ENCODE measurements around the gene VTI1A.
"Not testable (repeated sequence)": the region's sequence is repeated elsewhere in the genome, so short reads cannot be mapped to it uniquely, and the experiment has no call there.

VTI1A gene

DNA sequence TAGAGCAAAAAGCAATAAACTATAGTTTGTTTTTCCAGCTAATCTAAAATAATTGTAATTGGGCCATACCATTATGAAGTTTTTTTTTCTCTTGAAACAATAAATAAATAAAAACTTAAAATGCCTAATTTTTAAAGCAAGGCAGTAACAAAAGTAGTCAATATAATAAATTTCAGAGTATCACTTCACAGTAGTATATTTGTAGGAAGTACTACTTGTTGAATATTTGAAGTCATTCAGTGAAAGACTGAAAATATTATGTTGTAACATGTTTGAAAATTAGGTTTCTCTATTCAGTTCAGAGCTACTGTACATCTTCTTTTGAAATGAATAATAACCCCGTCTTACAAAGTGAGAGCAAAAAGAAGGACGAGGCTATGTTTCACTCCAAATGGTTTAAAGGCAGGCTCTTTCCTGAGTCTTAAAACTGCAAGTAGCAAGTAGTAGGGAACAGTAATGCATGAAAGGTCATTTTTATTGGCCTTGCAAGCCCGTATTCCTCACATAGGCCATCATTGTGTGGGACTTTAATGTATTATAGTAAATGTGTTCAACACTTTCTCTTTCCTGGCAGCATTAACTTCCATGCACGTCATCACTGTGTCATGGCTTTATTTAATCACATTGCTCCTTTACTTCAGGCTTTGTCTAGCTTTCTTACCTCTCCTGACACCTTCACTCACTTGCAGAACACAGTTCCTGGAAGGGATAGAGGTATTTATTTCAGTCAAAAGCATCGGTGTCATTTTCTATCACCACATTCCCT is 141.4 kb downstream of the VTI1A start:
- no peak for DNase-seq (ENCODE audit: low read depth)

DNA sequence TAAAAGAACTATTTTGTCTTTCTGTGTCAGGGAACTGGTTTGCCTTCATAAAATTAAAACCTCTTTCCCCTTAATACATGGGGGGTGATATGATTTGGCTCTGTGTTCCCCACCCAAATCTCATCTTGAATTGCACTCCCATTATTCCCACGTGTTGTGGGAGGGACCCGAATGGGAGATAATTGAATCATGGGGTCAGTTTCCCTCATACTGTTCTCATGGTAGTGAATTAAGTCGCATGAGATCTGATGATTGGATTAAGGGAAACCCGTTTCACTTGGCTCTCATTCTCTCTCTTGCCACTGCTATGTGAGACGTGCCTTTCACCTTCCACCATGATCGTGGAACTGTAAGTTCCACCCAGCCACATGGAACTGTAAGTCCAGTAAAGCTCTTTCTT is 142.1 kb downstream of the VTI1A start:
- DNase-seq (ENCODE audit: low read depth): no peak

DNA sequence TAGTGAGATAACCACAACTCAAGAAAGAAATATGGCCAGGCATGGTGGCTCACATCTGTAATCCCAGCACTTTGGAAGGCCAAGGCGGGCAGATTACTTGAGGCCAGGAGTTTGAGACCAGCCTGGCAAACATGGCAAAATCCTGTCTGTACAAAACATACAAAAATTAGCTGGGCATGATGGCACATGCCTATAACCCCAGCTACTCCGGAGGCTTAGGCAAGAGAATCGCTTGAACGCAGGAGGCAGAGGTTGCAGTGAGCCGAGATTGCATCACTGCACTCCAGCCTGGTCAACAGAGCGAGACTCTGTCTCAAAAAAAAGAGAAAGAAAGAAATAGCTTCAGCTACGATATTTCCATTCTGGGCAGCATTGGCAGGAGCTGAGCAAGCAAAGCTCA is 143.8 kb downstream of the VTI1A start:
- not testable (repeated sequence) for DNase-seq (ENCODE audit: low read depth)

DNA sequence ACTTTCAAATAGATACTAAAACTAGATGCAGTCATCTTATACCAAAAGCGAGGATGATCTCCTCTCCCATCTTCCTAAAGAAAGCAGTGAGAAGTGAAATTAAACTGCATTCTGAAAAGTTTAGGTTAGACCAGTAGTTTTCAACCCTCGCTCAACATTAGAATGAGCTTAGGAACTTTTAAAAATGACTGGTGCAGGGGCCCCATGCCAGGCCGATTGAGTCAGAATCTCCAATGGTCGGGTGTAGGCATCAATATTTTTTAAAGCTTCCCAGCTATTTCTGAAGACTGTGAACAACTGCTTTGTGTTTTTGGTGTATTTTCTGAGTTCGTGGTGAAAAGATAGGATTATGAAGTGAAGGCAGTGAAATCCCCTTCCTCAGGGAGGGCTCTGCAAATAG is 146.0 kb downstream of the VTI1A start:
- no peak for DNase-seq (ENCODE audit: low read depth)

DNA sequence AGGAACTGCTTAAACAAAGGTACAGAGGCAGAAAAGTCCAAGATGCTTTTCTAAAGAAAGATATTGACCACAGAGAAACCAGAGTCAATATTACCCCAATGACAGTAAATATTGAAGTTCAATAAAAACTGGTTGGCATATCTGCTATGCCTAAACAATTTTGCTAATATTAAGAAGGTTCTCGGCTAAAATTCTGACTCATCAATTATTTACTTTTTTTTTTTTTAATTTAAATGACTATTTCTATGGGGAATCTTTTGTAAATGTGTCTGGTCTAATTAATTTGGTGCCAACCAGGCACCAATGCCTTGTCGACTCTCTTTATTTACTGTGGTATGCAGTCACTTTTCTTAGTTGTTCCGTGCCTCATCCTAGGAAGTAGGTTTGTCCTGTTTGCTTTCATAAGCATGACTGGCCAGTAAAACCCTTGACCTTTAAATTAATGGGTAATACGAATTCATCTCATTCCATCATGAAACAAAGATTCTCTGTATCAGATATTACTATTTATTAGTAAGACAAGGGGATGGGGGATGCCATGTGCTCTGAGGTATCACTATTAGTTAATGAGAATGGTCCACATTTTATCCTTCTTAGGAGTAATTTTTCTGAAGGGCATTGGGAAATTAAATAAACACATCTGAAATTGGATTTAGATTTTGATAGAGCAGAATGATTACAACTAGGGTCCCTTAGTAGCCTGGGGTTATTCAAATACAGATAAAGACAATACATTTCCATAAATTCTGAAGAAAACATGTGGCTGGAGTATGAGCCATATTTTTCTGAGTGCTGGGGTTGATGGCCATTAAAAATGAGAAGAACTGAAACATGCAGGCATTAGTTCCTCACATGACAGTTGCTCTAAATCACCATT is 154.4 kb downstream of the VTI1A start:
- no peak for DNase-seq (ENCODE audit: low read depth)

DNA sequence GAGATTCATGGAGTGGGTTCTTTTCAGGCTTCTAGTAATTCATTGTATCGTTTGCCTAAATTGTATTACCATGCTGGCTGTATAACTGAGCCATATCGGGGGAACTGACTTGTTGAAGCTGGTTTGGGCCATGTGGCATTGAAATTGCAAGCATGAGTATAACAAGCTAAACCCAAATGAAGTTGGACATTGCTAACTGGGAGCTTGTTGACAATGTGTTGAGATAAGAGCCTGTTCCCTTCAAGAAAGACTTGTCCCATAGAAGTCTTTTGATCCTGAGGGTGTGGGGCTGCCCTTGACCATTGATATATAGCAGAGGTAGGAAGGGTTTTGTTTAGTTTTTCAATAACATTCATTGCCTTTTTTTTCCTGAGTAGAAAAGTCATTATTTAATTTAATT is 156.0 kb downstream of the VTI1A start:
- no peak for DNase-seq (ENCODE audit: low read depth)

DNA sequence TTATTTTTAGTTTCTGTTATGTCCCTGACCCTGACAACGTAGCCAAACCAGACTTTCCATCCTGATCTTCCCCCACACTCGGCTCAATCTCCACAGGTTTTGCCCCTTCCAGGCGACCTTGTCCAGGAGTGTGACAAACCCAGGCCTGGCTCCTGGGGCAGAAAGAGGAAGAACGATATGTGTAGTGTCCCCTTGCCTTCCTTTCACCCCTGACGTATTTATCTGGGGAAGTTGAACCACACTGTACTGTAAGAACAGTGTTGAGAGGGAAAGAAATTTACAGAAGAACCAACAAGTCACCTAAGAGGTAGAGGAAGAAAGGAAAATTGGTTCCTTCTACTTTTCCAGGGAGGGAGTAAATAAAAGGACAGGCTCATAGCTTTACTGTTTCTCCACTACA is 158.0 kb downstream of the VTI1A start:
- no peak for DNase-seq (ENCODE audit: low read depth)

DNA sequence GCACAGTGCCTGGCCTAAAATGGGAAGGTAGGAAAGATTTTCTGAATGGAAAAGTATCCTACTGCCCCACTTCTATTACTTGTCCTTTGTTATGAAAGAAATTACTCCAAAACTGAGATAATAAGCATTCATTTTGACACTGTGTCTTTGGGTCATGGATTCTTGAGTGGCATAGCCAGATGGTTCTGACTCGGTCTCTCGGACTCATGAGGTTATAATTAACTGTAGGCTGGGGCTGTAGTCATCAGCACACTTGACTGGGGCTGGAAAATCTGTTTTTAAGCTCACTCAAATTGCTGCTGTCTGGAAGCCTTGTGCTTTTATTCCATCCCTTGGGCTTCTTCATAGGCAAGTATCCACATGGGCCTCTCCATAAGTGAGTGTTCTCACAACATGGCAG is 160.5 kb downstream of the VTI1A start:
- no peak for DNase-seq (ENCODE audit: low read depth)

DNA sequence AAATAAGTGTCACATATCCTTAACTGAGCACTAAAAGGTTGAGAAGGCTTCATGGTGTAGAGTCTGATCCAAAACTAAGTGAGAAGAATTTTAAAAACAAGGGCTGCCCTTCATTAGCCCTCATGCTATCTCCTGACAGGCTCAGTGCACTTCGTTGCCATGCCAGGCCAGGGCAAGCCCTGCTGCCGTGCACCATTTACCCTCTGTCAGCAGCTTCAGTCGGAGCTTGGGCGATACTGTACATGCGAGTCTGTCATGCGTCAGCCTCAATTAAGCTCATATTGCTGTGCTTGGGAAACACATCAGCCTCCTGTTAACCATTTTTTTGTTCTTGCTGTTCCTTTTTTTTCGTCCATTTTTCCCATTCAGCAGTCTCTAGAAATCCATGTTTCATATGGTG is 166.6 kb downstream of the VTI1A start:
- no peak for DNase-seq (ENCODE audit: low read depth)

DNA sequence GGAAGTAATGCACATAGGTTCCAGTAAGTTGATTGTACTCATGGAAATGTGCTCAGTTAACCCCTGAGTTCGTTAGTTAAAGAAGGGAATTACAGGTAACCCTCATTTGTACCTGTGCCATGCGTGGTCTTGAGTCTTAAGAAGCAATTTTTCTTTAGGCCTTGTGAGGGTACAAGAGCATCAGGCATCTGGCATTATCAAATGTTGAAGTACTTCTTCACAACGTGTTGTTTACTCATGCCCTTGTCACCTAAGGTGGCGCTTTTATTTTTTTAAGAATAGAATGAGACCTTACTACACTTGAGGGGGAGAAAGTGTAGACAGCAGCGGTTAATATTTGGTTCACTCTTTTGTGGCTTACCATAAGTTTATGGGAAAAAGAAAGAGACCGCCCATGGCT is 167.1 kb downstream of the VTI1A start:
- no peak for DNase-seq (ENCODE audit: low read depth)

DNA sequence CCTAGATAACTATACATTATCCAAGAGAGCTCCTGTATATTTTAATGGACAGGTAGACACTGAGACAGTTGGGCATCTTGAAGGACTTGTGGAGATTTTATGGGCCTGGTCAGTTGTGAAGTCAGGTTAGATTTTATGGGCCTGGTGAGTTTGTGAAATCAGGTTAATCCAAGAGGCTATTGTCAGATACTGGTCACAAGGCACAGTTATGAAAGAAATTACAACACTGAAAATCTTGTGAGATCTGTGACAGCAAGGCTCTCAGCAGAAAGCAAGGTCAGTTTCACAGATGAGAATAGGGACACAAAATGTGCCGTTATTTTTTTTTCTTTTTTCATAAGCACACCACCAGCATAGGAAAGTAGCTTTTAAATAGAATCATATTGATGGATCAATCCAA is 167.6 kb downstream of the VTI1A start:
- no peak for DNase-seq (ENCODE audit: low read depth)

DNA sequence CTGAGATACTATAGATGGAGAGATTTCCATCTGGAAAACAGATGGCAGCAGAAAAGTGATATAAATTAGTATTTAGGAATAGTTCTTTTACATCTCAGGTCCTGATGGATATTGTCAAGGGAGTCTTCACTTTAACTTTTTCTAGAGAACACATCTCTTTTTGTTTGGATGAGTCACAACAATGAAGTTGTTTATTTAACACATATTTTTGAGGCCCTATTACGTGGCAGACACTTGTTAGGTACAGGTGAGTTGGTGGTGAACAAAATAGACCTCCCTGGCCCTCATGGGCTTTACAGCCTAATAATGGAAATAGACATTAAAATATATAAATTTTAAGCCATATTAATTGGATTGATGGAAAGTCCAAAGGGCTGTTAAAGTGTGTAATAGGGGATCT is 168.3 kb downstream of the VTI1A start:
- DNase-seq (ENCODE audit: low read depth): no peak

DNA sequence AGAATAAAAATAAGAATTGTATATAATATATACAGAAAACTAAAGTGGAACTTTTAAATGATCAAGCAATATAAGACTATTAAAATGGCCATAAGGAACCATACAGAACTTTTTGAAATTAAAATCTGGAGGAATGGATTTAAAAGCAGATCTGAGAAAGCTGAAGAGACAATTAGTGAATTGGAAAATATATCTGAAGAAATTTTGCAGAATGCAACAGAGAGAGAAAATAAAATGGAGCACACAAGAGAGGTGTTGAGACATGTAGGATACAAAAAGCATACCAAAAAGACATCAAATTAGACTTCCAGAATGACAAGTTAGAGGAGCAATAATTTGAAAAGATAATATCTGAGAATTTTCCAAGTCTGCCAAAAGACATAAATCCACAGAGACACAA is 169.6 kb downstream of the VTI1A start:
- DNase-seq (ENCODE audit: low read depth): no peak

DNA sequence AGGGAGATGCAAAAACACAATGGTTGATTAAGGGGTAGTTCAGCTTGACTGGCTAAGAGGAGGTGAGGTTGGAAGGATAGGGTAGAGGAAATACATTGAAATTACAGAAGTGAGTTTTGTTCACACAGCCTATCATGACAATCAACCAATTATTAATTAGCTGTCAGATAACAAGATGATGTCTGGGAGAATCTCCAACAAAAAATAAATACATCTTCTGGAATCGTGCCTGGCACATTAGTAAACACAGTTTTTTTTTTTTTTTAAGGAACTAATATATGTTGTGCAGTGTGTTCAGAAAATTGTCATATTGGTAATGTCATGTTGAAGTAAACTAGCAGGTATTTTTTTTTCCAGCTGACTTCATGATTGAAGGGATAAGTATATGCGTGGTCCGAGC is 171.8 kb downstream of the VTI1A start:
- no peak for DNase-seq (ENCODE audit: low read depth)

DNA sequence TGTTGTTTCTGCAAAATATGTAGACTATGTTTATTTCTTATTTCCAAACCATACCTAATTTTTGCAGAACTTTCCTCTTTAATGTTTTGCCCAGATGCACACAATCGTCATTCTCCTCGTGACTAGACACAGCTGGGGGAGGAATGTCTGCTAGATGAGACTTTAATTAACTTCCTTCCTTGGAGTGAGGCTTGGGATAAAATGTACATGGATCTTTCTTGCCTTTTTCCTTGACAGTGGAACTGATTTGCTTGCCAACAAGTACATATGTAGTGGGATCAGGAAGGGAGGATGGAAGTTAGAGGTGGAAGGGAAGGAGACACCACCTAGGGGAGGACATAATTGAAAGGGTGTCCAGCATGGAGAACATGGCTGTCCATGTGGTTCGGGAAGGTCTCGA is 172.5 kb downstream of the VTI1A start:
- no peak for DNase-seq (ENCODE audit: low read depth)

DNA sequence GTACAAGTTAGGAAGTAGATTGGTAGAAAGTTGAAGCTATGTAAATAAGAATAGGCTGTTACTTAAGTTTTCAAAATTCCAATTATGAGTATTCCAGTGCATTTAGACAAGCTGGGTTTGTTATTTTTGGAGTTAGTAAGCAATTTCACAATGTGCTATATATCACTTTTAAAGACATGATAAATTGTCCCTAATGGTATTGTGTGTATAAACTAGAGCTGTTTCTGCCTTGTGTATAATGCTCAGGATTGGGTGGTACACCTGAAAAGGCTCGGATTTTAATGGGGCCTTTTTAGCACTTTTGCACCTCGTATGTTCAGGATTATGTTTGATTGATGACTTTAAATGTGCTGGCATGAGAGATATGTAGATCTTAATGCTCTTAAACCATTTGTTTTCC is 175.8 kb downstream of the VTI1A start:
- DNase-seq (ENCODE audit: low read depth): no peak

DNA sequence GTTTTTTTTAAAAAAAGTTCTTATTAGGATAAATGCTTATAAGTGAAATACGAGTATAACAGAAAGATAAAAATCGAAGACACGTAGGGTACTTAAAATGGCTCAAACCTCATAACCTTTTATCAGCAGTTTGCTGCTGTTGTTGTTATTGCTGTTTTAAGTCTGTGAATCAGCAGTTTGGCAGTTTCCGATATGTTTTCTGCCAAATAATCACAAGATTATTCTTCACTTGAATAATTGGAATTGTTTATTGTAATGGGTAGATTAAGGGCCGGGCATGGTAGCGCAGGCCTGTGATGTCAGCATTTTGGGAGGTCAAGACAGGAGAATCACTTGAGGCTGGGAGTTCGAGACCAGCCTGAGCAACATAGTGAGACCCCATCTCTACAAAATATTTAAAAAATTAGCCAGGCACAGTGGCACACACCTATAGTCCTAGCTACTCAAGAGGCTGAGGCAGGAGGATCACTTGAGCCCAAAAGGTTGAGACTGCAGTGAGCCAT is 177.6 kb downstream of the VTI1A start:
- no peak for DNase-seq (ENCODE audit: low read depth)

DNA sequence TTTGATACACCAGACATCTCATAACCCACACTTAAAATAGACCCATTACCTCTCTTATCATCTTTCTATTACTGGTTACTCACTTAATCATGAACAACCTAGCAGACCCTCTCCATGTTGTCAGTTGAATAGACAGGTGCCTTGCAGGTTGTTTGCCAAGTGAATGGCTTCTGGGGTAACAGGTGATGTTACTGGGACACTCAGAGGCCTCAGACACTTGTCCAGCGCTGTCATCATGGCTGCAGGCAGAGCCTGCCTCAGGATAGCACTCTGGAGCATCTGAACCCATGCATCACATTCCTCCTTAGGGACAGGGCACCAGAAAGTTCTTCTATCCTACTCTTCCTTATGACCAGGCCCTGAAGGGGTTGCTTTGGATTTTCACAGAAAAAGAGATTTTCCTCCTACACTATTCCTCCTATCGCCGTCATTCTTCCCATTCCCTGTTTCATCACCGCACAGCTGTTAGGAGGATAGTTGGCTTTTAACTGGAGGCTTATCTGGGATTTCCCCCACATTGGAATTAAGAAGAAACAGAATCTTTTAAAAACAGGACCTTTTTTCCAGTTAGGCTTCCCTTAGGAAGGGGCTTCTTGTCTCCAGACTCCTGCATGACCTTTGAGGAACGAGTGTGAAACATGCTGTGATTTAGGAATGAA is 182.1 kb downstream of the VTI1A start:
- DNase-seq (ENCODE audit: low read depth): no peak

DNA sequence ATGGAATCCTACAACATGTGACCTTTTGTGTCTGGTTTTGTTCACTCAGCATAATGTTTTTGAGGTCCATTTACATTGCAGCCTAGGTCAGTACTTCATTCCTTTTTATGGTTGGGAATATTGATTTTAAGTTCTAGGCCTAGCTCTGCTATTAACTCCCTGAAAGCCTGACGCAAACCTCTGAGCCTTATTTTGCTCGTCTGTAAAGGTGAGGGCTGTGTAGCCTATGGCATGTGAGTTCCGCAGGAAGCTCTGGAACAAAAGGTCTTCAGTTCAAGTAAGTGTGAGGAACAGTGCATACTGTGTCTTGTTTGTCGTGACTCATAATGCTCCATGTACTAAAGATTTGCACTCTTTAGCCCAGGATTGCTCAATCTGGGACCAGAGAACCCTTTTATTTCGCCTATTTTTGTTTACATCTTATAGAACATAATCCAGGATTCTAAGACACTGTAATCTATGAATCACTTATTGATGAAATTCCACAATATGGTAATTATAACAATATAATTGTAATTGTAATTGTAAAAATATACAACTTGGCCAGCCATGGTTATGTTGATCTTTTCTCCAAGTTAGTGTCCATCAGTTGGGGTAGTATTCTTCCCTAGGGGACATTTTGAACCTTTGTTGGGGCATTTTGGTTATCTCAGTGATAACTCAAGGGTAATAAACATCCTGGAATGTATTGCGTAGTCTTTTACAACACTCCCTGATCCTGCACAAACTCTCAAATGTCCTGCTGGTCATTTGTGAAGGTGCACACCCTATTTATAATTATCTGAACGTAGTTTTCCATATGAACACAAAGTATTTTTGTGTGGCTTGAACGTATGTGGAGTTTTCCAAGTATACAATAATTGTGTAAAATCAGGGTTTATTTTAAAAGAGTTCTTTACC is 184.7 kb downstream of the VTI1A start:
- no peak for DNase-seq (ENCODE audit: low read depth)

DNA sequence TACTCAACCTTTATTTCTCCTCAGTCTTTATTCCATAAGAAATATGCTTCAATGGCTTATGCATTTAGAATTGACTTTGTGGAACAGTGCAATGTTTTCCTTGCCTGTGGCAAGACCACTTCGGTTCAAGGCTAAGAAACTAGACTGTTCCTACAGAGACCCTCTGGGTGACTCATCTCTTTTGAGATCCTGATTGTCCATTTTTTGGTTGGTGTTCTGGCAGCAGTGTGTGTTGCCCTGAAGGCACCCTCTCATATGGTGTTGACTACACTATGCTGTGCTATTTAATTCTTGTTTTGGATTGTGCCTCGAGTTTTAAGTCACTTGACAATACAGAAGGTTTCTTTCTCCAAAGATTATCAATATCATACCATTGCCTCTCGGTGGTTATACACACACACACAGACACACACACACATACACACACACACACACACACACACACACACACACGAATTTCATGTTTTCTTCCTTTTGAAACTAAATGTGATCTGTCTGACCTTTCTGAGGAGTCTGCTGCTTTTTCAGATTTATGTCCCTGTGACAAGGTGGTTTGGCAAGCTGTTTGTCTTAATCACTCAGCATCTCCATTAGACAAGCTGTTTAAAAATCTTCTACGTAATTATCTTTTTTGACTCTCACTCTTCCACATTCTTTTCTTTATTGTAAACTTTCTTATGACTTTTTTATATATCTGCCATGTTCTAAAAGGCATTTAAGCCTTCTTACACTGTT is 187.2 kb downstream of the VTI1A start:
- no peak for DNase-seq (ENCODE audit: low read depth)

DNA sequence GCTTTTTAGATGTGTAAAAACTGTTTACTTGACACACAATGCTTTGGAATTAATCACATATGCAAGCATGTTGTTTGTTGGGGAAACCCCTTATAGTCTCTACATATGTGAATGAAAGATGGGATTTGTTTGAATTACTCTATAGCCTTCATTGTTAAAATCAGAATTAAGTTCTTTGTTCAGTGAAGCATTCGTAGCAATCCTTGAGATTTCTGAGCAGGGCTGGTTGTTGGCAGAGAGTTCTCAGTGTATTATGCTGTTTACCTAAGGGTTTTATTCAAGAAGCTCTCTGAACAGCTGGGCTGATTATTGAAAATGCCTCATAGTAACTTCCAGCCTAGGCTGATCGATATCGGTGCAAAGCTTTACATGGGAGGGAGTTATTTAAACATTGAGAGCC is 190.9 kb downstream of the VTI1A start:
- DNase-seq (ENCODE audit: low read depth): no peak

Measured in HS-27A (cell line).